Heart left ventricle (tissue), 16 donors: ENCODE measurements around the gene CELSR1. TPM values are rescaled to one million over a fixed set of nuclear protein-coding genes. Genes with fewer than 3 reads are reported as not detected.
A peak's percentile ranks its signal among the peaks of the same experiment; 100 is the strongest.

Experiments used
- ATAC-seq, 4 donors: fragments of 200-7000 bp; cut with Tn5 transposase; one replicate each; pipeline ENCODE4 v1.9.1; 2020 to 2022; ENCODE audit warnings: moderate library complexity in 4 of 4, mild to moderate bottlenecking in 3 of 4, moderate number of reproducible peaks in 1 of 4
- DNase-seq, 5 donors: peaks; one replicate each; pipeline ENCODE4 v3.0.0-alpha.2; 2020
- H3K27ac ChIP-seq, 12 donors: fragments of 200-600 bp; sonication (generic) in 4 of 12; one replicate each; pipeline versions ENCODE4 v1.5.0 to v1.8.0; 2016 to 2022; ENCODE audit warnings: mild to moderate bottlenecking in 2 of 12
- H3K27me3 ChIP-seq, 9 donors: fragments of 200-600 bp; sonication (generic) in 2 of 9; one replicate each; pipeline versions ENCODE4 v1.5.1 to v1.8.0; 2016 to 2022; ENCODE audit warnings: mild to moderate bottlenecking in 3 of 9
- H3K36me3 ChIP-seq, 9 donors: fragments of 200-600 bp; sonication (generic) in 2 of 9; one replicate each; pipeline versions ENCODE4 v1.5.0 to v1.8.0; 2018 to 2022; ENCODE audit warnings: mild to moderate bottlenecking in 2 of 9
- H3K4me1 ChIP-seq, 12 donors: fragments of 200-600 bp; sonication (generic) in 4 of 12; one replicate each; pipeline versions ENCODE4 v1.5.0 to v1.8.0; 2016 to 2022; ENCODE audit warnings: mild to moderate bottlenecking in 3 of 12
- H3K4me3 ChIP-seq, 12 donors: fragments of 200-600 bp; sonication (generic) in 4 of 12; one replicate each; pipeline versions ENCODE4 v1.5.0 to v1.8.0; 2017 to 2022; ENCODE audit warnings: mild to moderate bottlenecking in 9 of 12, moderate library complexity in 4 of 12
- H3K9me3 ChIP-seq, 12 donors: fragments of 200-600 bp; sonication (generic) in 4 of 12; one replicate each; pipeline versions ENCODE4 v1.5.0 to v1.8.0; 2016 to 2022; ENCODE audit warnings: mild to moderate bottlenecking in 1 of 12
- CTCF ChIP-seq, 12 donors: fragments of 200-600 bp; sonication (generic) in 4 of 12; IDR thresholded peaks; one replicate each; pipeline versions ENCODE4 v1.5.0 to v1.8.0; 2018 to 2022; ENCODE audit warnings: antibody characterized with exemption in 12 of 12, mild to moderate bottlenecking in 5 of 12
- POLR2A ChIP-seq, 2 donors: fragments of 450-650 bp; IDR thresholded peaks; one replicate each; pipeline ENCODE4 v1.6.1; 2017; ENCODE audit warnings: antibody characterized with exemption in 2 of 2, mild to moderate bottlenecking in 2 of 2, moderate library complexity in 2 of 2
- WGBS, 4 donors: extraction: QIAGEN DNeasy Blood & Tissue Kit in 2 of 4; methylation state at CpG; one replicate each; pipeline versions ENCODE4 v1.1.5 to v1.1.7; 2013 to 2018; 5-methylcytosine and 5-hydroxymethylcytosine counted together
- intact Hi-C, 10 donors: fragments of 100-400 bp; cut with DNase I; formaldehyde crosslinking; loops; one replicate each; pipeline versions ENCODE4 v1.11.1 to v1.14.2; 2022
- polyA plus RNA-seq, 2 donors: library from polyadenylated mRNA; stranded (reverse); fragments of 200-250 nt; gene quantifications; one replicate each; pipeline ENCODE4 v1.2.3, GENCODE V29; 2013
- total RNA-seq, 9 donors: library from RNA; depleted of rRNA in 2 of 9; stranded (reverse); fragments of >200 nt in 2 of 9; fragmentation: NEBNext Ultra II Directional in 3 of 9; extraction: Animal tissue kit (Norgen Biotek cat#: 25700) in 3 of 9; gene quantifications; one replicate each; pipeline versions ENCODE4 v1.1.0 to v1.2.4, GENCODE V29; 2016 to 2023
- donor health status: ischemic (EF 13 %, LVEDD 7.1; RV severe dilation, severe dysfunction).
- donor health status: healthy with polysubstance abuse.
- donor health status: DM: no; HTN: yes; CAD: no.
- donor health status: DM: no; HTN: no; CAD: no.
- donor health status: ischemic (EF 25% LVEDD 6.9; RV normal size, moderate dysfunction).
- donor health status: ischemic (EF 25% LVEDD 5.7; RV mildly dilated, moderate dysfunction).
- donor health status: healthy.
- donor health status: DM: yes; HTN: yes; CAD: no.
- donor health status: ischemic (EF 35%, LVEDD 5.7; RV mildly dilated, moderate dysfunction).
- donor health status: nonischemic (EF 11% LVEDD 7.7; RV severe dilation, severe dysfunction).
- donor health status: DM: yes; HTN: yes; CAD: no.
- donor health status: PGD.
- donor health status: ischemic (EF 29% LVEDD 5.4; RV normal size, mild dysfunction).
- donor health status: nonischemic (EF 23%, LVEDD 6.1; RV moderate dilation, normal function).

Gene CELSR1
- total and polyA plus RNA-seq, 11 donors: 5.9 to 15.8 (median 11.9) TPM

GRCh38 chr22:46577368-46578249 lies 40.2 kb upstream of the CELSR1 start:
- no peaks in the 10 kb centered on the region for H3K9me3 ChIP-seq
- H3K27me3 ChIP-seq: no peaks in the 10 kb centered on the region
- peak in 1 of 4 donors; percentile 0 for ATAC-seq
- H3K4me3 ChIP-seq: peak overlapping the region; percentile 64 to 89 (median 80)
- no peaks in the 10 kb centered on the region for H3K36me3 ChIP-seq
- H3K27ac ChIP-seq: peak overlapping the region; percentile 71 to 96 (median 87)
- no peak for TF ChIP-seq CTCF (IDR thresholded peaks at IDR 0.05)
- no peak for TF ChIP-seq POLR2A (IDR thresholded peaks at IDR 0.05)
- intact Hi-C loops: loop anchor here in 8 of 10 donors (2.0 to 10.0 kb wide), 8 partner anchors 40 to 177 kb away; partner anchors contain the start of genes CERK (in 4 of the 8) and GRAMD4 (in 1 of the 8)
- peaks cover 24 to 86% (median 69%) of the 10 kb centered on the region in 12 donors for H3K4me1 ChIP-seq
- WGBS, 4 donors: 3 to 11% (median 5%) methylated on average over 18 to 65 of the region's 65 CpGs
- DNase-seq: peak; percentile 18 to 64 (median 42)

- H3K4me1 ChIP-seq: peaks cover 24 to 79% (median 63%) of the 10 kb centered on the region in 12 donors
- intact Hi-C loops: loop anchor here in 8 of 10 donors (5.0 to 10.0 kb wide), 7 partner anchors 41 to 178 kb away; partner anchors contain the start of genes CERK (in 4 of the 8) and GRAMD4 (in 1 of the 8)
These were observed 39.3 kb upstream of the CELSR1 start for GRCh38 chr22:46576556-46577367.

GRCh38 chr22:46575911-46576555 lies 38.6 kb upstream of the CELSR1 start:
- 41 to 51% (median 44%) methylated on average over 9 to 10 of the region's 10 CpGs for WGBS, 4 donors
- intact Hi-C loops: loop anchor here in 8 of 10 donors (2.0 to 10.0 kb wide), 8 partner anchors 29 to 179 kb away; partner anchors contain the start of genes CERK (in 4 of the 8) and GRAMD4 (in 1 of the 8)
- Histone ChIP-seq H3K27me3 (no peaks in the 10 kb centered on the region), H3K27ac (peak overlapping the region; percentile 50 to 90 (median 78)), H3K4me1 (peaks cover 24 to 71% (median 56%) of the 10 kb centered on the region in 12 donors), H3K9me3 (peaks cover 0 to 14% (median 9%) of the 10 kb centered on the region in 12 donors), H3K4me3 (peak overlapping the region in 11 of 12 donors; percentile 46 to 83 (median 60)), H3K36me3 (no peaks in the 10 kb centered on the region)
- DNase-seq: peak in 4 of 5 donors; percentile 33 to 58 (median 40)
- ATAC-seq: peak; percentile 3 to 16 (median 12)
- no peak for TF ChIP-seq POLR2A (IDR thresholded peaks at IDR 0.05)
- no peak for TF ChIP-seq CTCF (IDR thresholded peaks at IDR 0.05)

More at GRCh38 chr22:46576556-46577367, 39.3 kb upstream of the CELSR1 start:
- ATAC-seq: peak in 2 of 4 donors; percentile 21 to 23
- H3K27me3 ChIP-seq: no peaks in the 10 kb centered on the region
- 1 to 2% (median 1%) methylated on average over 62 to 142 of the region's 142 CpGs for WGBS, 4 donors
- peak overlapping the region; percentile 64 to 89 (median 80) for H3K4me3 ChIP-seq
- no peaks in the 10 kb centered on the region for H3K36me3 ChIP-seq
- no peak for TF ChIP-seq POLR2A (IDR thresholded peaks at IDR 0.05)
- peaks cover 0 to 6% (median 3%) of the 10 kb centered on the region in 12 donors for H3K9me3 ChIP-seq
- peak overlapping the region; percentile 69 to 96 (median 87) for H3K27ac ChIP-seq
- DNase-seq: peak; percentile 50 to 83 (median 75)
